Mucosa of descending colon (tissue), 3 donors: ENCODE data around the gene LSP1. TPM values are rescaled to one million over a fixed set of nuclear protein-coding genes. Genes with fewer than 3 reads are reported as not detected.

Experiments used
- ATAC-seq: fragments of 200-7000 bp; cut with Tn5 transposase; one replicate; pipeline ENCODE4 v1.9.1; 2020; ENCODE audit warnings: mild to moderate bottlenecking, moderate library complexity
- DNase-seq, 3 donors: peaks; one replicate each; pipeline ENCODE4 v3.0.0-alpha.2; 2020
- H3K36me3 ChIP-seq: fragments of 200-600 bp; one replicate; pipeline ENCODE4 v1.8.0; 2021; ENCODE audit warnings: low read depth, mild to moderate bottlenecking
- H3K4me1 ChIP-seq: fragments of 200-600 bp; one replicate; pipeline ENCODE4 v1.8.0; 2021; ENCODE audit warnings: low read depth, mild to moderate bottlenecking
- H3K4me3 ChIP-seq: fragments of 200-600 bp; one replicate; pipeline ENCODE4 v1.8.0; 2021; ENCODE audit warnings: mild to moderate bottlenecking
- H3K9me3 ChIP-seq: fragments of 200-600 bp; one replicate; pipeline ENCODE4 v1.8.0; 2021; ENCODE audit warnings: mild to moderate bottlenecking
- CTCF ChIP-seq: fragments of 200-600 bp; IDR thresholded peaks from one replicate; pipeline ENCODE4 v1.8.0; 2022; ENCODE audit warnings: antibody characterized with exemption, mild to moderate bottlenecking
- intact Hi-C, 2 donors: fragments of 100-400 bp; cut with DNase I in 1 of 2; cut with micrococcal nuclease in 1 of 2; formaldehyde crosslinking; loops; one replicate each; pipeline versions ENCODE4 v1.11.0 to v1.11.1; 2022; cut with DNase I, micrococcal nuclease
- total RNA-seq, 3 donors: library from RNA; stranded (reverse); fragmentation: NEBNext Ultra II Directional in 2 of 3; extraction: Animal tissue kit (Norgen Biotek cat#: 25700) in 2 of 3; gene quantifications; one replicate each; pipeline versions ENCODE4 v1.2.1 to v1.2.4, GENCODE V29; 2021 to 2023
- donor health status: DM: no; HTN: no; CAD: no; lungs with moderate emphysema.
- donor health status: DM: no; HTN: no; CAD: no.
- donor health status: DM: no; HTN: yes; CAD: no.

Gene LSP1
- total RNA-seq, 3 donors from 2014 or later = 18.5 to 32.2 (median 23.6) TPM

DNA sequence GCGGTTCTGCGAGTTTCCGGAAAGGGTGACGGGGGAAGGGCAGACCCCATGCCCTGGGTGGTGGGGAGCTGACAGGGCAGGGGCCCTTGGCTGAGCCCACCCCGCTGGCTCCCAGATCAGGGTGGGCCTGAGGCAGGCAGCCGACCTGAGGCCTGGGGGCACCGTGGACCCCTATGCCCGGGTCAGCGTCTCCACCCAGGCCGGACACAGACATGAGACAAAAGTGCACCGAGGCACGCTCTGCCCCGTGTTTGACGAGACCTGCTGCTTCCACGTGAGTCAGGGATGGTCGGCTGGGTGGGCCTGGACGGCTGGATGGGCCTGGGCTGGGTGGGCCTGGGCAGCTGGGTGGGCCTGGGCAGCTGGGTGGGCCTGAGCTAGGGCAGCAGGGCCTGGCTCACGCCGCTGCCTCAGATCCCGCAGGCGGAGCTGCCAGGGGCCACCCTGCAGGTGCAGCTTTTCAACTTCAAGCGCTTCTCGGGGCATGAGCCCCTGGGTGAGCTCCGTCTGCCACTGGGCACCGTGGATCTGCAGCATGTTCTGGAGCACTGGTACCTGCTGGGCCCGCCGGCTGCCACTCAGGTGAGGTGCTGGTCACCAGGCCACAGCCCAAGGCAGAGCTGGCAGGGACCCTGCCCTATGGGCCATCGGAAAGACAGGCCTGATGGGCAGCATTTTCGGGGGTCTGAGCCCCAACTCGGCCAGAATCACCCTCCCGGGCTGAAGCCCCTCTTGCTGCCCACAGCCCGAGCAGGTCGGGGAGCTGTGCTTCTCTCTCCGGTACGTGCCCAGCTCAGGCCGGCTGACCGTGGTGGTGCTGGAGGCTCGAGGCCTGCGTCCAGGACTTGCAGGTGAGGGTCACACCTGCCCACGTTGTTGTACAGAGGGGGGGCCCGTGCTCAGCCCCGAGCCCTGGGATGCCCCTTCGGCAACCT is 16.6 kb upstream of the LSP1 start:
- Histone ChIP-seq H3K9me3 (no peaks in the 10 kb centered on the region), H3K4me3 (no peak overlapping the region), H3K36me3 (no peaks in the 10 kb centered on the region), H3K4me1 (peaks cover 41% of the 10 kb centered on the region)
- peak in 2 of 3 donors; percentile 40 to 62 for DNase-seq
- intact Hi-C loops = no loop called here
- TF ChIP-seq CTCF = no peak
- no peak for ATAC-seq

DNA sequence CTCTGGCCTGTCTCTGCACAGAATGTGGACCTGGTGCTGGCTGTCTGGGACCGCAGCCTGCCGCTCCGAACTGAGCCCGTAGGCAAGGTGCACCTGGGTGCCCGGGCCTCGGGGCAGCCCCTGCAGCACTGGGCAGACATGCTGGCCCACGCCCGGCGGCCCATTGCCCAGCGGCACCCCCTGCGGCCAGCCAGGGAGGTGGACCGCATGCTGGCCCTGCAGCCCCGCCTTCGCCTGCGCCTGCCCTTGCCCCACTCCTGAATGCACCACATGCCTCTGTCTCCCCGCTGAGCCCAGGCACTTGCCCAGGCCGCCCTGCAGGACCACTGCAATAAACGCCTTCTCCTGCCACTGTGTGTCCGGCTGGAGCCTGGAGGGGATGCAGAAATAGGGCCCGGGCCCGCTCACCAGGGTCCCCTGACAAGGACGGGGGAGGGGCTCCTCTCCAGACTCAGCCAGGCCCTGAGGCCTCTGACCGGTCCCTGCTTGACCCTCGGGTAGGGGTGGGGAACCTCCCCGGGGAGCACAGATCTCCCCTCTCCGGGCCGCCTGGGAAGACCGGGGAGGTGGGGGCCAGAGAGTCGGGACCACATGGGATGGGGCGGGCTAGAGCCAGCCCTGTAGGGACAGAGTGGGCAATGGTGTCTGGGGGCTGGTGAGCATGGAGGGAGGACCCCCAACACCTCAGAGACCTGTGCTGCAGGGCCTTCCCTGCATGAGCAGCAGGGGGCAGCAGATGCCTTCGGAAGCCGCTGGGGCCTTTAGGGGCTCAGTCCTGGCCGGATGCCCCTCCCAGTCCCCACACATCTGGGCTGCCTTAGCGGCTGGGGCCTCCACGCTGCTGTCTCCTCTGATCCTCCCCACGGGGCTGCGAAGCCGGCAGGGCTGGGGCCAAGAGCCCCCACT is 15.5 kb upstream of the LSP1 start:
- TF ChIP-seq CTCF = peak; percentile 60

GRCh38 chr11:1838077-1838425 is 14.8 kb upstream of the LSP1 start:
- TF ChIP-seq CTCF = no peak
- H3K4me3 ChIP-seq = no peak overlapping the region
- H3K9me3 ChIP-seq = no peaks in the 10 kb centered on the region
- H3K36me3 ChIP-seq = no peaks in the 10 kb centered on the region
- peaks cover 25% of the 10 kb centered on the region for H3K4me1 ChIP-seq
- DNase-seq = no peak
- no peak for ATAC-seq
- intact Hi-C loops = no loop called here

More for the DNA sequence above, 15.5 kb upstream of the LSP1 start:
- Histone ChIP-seq H3K4me1 (peaks cover 30% of the 10 kb centered on the region), H3K9me3 (no peaks in the 10 kb centered on the region), H3K36me3 (no peaks in the 10 kb centered on the region), H3K4me3 (no peak overlapping the region)
- intact Hi-C loops = no loop called here
- peak; percentile 76 to 85 (median 76) for DNase-seq
- peak; percentile 21 for ATAC-seq

DNA sequence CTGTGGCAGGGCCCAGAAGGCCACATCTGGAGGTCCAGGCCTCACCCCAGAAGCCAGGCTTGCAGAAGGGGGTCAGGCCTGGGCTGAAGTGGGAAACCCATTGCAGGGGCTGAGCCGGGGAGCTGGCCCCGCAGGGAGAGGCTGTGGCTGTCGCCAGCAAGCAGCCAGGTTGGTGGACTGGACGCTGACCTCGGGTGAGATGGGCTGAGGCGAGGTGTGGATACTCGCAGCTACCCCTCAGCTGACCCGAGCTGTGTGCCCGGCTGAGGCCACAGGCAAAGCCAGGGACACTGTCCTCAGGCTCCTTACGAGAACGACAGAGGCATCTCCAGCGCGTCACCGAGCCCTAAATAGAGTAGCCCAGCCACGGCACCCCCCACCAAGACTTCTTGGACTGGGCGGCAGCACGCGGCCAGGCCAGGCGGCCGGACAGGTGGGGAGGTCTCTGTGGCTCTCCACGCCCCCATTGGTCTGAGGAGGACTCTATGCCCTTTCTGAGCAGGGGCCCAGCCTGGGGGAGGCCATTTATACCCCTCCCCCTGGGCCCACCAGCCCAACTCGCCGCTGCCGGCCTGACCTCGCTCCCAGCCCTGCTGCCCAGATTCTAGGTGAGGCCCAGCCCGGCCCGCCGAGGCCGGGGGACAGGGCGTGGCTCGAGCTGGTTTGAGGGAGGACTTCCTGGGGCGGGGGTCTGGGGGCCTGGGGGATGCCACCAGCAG is 14.3 kb upstream of the LSP1 start, which contains the start of gene TNNI2:
TSS of gene TNNI2 (plus strand) at position 556 of the 719 bp plus-strand sequence. CDS start 716 bp downstream, outside the sequence.
- intact Hi-C loops = no loop called here
- peaks cover 20% of the 10 kb centered on the region for H3K4me1 ChIP-seq
- no peak for TF ChIP-seq CTCF

More for the DNA sequence above, 14.3 kb upstream of the LSP1 start, which contains the start of gene TNNI2:
- no peaks in the 10 kb centered on the region for H3K36me3 ChIP-seq
- DNase-seq (peak in 2 of 3 donors; percentile 35 to 60), ATAC-seq (no peak)
- H3K9me3 ChIP-seq = no peaks in the 10 kb centered on the region
- no peak within 1 kb of the TSS for H3K4me3 ChIP-seq
